Erythroblast (primary cell): ENCODE data around the gene ARMH3.

Experiments used
- GATA1 ChIP-seq: IDR thresholded peaks from 2 replicates; pipeline ENCODE4 v1.6.1; 2011; ENCODE audit warnings: low read depth, mild to moderate bottlenecking, control low read depth, low read length, moderate library complexity
- POLR2A ChIP-seq: IDR thresholded peaks from 2 replicates; pipeline ENCODE4 v1.6.1; 2011; ENCODE audit warnings: mild to moderate bottlenecking, low read length

DNA sequence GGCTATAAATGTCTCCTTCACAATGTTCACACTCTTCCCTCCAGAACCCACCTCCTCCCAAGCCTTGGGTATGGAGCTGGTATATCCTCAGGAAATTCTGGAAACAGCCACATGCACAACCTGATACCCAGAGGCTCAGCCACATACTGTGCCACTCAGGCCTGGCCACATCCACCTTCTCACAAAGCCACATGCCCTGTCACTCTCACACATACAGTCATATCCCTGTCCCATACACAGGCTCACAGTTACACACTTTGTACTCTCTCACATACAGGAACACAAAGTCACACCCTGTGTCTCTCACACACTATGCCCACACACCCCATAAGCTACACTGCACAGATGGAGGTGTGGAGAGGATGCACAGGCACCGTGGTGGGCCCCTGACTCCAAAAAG is 222.5 kb downstream of the ARMH3 start:
- no peak for TF ChIP-seq POLR2A
- no peak for TF ChIP-seq GATA1
